Stimulated activated naive CD8-positive, alpha-beta T cell treated with anti-CD3 and anti-CD28 coated beads, Interleukin-15, Interleukin-2, amounts not matched to agents 100 ng/mL and 50 ng/mL, for 24 hours (primary cell): ENCODE data around the gene CDCA8.
"Not testable (repeated sequence)": the region's sequence is repeated elsewhere in the genome, so short reads cannot be mapped to it uniquely, and the experiment has no call there.

Experiments
- H3K27ac Mint-ChIP-seq: one replicate; pipeline ENCODE4 v1.8.0; 2021; ENCODE audit warnings: mild to moderate bottlenecking, mixed read lengths
- H3K27me3 Mint-ChIP-seq: one replicate; pipeline ENCODE4 v1.8.0; 2021; ENCODE audit warnings: mixed read lengths
- H3K36me3 Mint-ChIP-seq: one replicate; pipeline ENCODE4 v1.8.0; 2021; ENCODE audit warnings: low read depth, mixed read lengths
- H3K4me1 Mint-ChIP-seq: one replicate; pipeline ENCODE4 v1.8.0; 2021; ENCODE audit warnings: low read depth, mixed read lengths
- H3K4me3 Mint-ChIP-seq: one replicate; pipeline ENCODE4 v1.8.0; 2021; ENCODE audit warnings: mild to moderate bottlenecking, mixed read lengths
- H3K9me3 Mint-ChIP-seq: one replicate; pipeline ENCODE4 v1.8.0; 2021; ENCODE audit warnings: mixed read lengths

Gene CDCA8

DNA sequence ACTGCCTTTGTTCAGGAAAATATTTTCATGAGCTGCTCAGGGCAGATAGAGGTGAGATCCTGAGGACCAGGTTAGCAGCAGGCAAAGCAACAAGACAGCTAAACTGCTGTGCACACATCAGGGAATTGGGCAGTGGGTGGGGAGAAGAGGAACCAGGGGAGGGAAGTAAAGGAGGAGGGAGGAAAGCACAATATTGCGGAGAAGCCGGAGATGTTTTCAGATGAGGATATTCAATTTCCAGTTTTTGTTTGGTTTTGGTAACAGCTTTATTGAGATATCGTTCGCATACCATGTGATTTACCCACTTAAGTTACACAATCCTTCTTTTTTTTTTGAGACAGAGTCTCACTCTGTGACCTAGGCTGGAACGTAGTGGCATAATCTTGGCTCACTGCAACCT lies 38.1 kb downstream of the CDCA8 start:
- Mint-ChIP-seq H3K27me3 (peaks cover 27% of the 10 kb centered on the region), H3K36me3 (no peaks in the 10 kb centered on the region), H3K27ac (no peak overlapping the region), H3K4me3 (no peak overlapping the region), H3K9me3 (no peaks in the 10 kb centered on the region), H3K4me1 (no peaks in the 10 kb centered on the region)

GRCh38 chr1:37731312-37732019 lies 39.1 kb downstream of the CDCA8 start:
- Mint-ChIP-seq H3K4me3 (no peak overlapping the region), H3K9me3 (no peaks in the 10 kb centered on the region), H3K36me3 (no peaks in the 10 kb centered on the region), H3K4me1 (no peaks in the 10 kb centered on the region), H3K27me3 (peaks cover 32% of the 10 kb centered on the region), H3K27ac (no peak overlapping the region)

GRCh38 chr1:37732111-37732780 lies 39.9 kb downstream of the CDCA8 start:
- no peaks in the 10 kb centered on the region for H3K36me3 Mint-ChIP-seq

DNA sequence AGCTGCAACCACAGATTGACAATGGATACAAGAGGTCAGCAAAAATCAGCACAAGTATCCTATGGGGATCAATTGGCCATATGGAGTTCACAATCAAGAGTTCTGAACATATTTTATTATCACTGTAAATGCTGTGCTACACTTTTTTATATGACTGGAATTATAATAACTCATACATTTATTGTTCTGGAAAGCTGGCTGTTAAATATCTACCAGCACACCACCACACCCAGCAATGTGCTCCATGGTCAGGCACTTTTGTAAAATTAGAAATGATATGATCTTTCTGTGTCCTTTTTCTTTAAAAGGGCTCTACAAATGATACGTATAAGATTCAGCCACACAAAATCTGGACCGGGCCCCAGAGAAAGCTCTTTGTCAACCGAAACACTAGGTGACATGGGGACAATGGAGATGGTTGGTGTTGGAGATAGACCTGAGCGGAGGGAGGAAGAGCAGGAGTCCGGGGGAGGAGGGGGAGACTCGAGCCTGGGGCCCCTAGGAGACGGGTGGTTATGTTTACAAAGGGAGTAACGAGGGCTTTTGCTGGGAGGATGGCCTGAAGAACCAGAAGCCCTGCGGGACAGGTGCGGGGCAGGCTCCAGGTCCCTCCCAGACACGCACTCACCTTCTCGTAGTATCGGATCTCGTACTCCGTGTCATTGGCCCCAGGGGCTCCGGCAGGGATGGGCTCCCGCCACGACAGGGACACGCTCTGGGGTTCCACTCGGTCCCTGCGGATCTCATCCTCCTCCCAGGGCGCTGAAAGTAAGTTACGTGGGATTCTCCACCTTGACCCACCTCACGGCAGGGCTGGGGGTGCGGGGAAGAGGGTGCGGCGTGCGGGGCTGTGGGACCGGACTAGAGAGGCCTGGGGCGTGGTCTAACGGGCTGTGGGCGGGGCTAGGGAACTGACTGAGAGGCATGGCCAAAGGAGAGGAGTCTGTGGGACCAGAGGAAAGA lies 42.6 kb downstream of the CDCA8 start:
- Mint-ChIP-seq H3K27me3 (peaks cover 41% of the 10 kb centered on the region), H3K9me3 (no peaks in the 10 kb centered on the region), H3K27ac (no peak overlapping the region), H3K4me1 (no peaks in the 10 kb centered on the region), H3K36me3 (no peaks in the 10 kb centered on the region), H3K4me3 (no peak overlapping the region)

More at GRCh38 chr1:37732111-37732780, 39.9 kb downstream of the CDCA8 start:
- no peak overlapping the region for H3K4me3 Mint-ChIP-seq
- no peaks in the 10 kb centered on the region for H3K9me3 Mint-ChIP-seq
- no peaks in the 10 kb centered on the region for H3K4me1 Mint-ChIP-seq
- peaks cover 37% of the 10 kb centered on the region for H3K27me3 Mint-ChIP-seq
- no peak overlapping the region for H3K27ac Mint-ChIP-seq

DNA sequence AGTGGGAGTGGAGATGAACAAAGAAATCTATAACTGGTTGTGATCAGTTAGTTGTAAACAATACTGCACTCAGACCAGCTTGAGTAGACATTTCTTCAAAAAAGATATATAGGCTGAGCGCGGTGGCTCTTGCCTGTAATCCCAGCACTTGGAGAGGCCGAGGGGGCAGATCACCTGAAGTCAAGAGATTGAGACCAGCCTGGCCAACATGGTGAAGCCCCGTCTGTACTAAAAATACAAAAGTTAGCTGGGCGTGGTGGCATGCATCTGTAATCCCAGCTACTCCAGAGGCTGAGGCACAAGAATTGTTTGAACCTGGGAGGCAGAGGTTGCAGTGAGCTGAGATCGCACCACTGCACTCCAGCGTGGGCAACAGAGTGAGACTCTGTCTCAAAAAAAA lies 45.7 kb downstream of the CDCA8 start:
- not testable (repeated sequence) for H3K27ac Mint-ChIP-seq, H3K4me3 Mint-ChIP-seq, H3K36me3 Mint-ChIP-seq, H3K4me1 Mint-ChIP-seq, H3K9me3 Mint-ChIP-seq
- H3K27me3 Mint-ChIP-seq: peaks cover 54% of the 10 kb centered on the region

GRCh38 chr1:37738619-37739018 lies 46.3 kb downstream of the CDCA8 start:
- peaks cover 51% of the 10 kb centered on the region for H3K27me3 Mint-ChIP-seq

DNA sequence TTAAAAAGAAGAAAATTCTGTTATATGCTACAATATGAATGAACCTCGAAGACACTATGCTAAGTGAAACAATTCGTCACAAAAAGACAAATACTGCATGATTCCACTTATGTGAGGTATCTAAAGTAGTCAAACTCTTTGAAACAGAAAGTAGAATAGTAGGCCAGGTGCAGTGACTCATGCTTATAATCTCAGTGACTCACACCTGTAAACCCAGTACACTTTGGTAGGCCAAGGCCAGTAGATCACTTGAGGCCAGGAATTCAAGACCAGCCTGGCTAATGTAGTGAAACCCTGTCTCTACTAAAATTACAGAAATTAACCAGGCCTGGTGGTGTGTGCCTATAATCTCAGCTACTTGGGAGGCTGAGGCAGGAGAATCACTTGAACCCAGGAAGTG lies 46.9 kb downstream of the CDCA8 start:
- Mint-ChIP-seq H3K4me3 (no peak overlapping the region), H3K4me1 (no peaks in the 10 kb centered on the region), H3K27me3 (peaks cover 50% of the 10 kb centered on the region), H3K36me3 (no peaks in the 10 kb centered on the region), H3K27ac (no peak overlapping the region), H3K9me3 (no peaks in the 10 kb centered on the region)

More at GRCh38 chr1:37738619-37739018, 46.3 kb downstream of the CDCA8 start:
- not testable (repeated sequence) for H3K27ac Mint-ChIP-seq, H3K9me3 Mint-ChIP-seq, H3K4me1 Mint-ChIP-seq, H3K4me3 Mint-ChIP-seq, H3K36me3 Mint-ChIP-seq

DNA sequence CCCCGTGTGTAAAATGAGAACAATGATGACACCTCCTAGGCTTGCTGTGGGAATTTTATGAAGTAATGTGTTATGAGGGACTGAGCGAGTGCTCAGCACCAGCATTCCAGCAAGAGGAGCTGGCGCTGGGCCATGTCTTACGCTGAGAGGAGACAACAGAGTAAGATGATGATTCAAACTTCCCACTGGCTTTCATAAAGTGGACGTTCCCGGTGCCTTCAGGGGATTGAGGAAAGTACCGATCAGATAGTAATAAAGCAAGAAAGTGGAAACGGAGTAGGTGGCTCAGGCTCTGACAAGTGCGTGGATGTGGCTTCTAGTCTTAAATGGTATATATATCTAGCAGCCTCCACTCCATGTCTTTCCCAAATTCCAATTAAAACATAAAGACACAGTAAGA lies 48.8 kb downstream of the CDCA8 start:
- H3K36me3 Mint-ChIP-seq: no peaks in the 10 kb centered on the region
- no peaks in the 10 kb centered on the region for H3K9me3 Mint-ChIP-seq
- H3K4me3 Mint-ChIP-seq: no peak overlapping the region
- H3K4me1 Mint-ChIP-seq: no peaks in the 10 kb centered on the region
- H3K27ac Mint-ChIP-seq: no peak overlapping the region
- H3K27me3 Mint-ChIP-seq: peaks cover 43% of the 10 kb centered on the region

DNA sequence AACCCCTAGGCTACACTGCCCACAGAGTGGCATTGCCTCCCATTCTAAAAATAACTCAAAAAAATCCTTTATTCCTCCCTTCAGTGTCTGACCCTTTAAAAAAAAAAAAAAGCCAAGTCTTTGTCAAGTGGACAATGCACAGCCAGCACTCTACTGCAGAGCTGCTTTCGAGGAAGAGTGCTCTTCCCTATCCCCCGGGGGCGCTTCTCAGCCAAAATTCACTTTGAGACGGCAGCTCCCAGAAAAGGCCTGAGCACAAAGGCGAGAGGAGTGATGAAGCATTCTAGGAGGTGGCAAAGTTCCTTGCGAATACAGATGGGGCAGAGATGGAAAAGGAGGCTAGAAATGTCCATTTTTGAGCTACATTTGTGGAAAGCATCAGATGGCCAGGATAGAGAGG lies 49.3 kb downstream of the CDCA8 start:
- Mint-ChIP-seq H3K4me3 (no peak overlapping the region), H3K27ac (no peak overlapping the region), H3K4me1 (no peaks in the 10 kb centered on the region), H3K27me3 (peaks cover 43% of the 10 kb centered on the region), H3K36me3 (no peaks in the 10 kb centered on the region), H3K9me3 (peaks cover 2% of the 10 kb centered on the region)

DNA sequence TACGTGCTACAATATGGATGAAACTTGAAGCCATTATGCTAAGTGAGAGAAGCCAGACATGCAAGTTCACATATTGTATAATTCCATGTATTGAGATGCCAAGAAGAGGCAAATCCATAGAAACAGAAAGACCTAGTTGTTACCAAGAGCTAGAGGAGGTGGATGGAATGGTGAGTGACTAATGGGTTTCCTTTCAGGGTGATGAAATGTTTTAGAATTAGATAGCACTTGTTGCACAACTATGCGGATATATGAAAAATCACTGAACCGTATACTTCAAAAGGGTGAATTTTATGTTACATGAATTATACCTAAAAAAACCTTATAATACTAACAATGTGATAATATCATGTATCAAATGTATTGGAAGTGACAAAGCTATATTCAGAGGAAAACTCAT lies 54.5 kb downstream of the CDCA8 start:
- Mint-ChIP-seq H3K36me3 (no peaks in the 10 kb centered on the region), H3K9me3 (peaks cover 4% of the 10 kb centered on the region), H3K4me1 (no peaks in the 10 kb centered on the region), H3K27ac (no peak overlapping the region), H3K4me3 (no peak overlapping the region), H3K27me3 (peaks cover 53% of the 10 kb centered on the region)

GRCh38 chr1:37748565-37748964 lies 56.2 kb downstream of the CDCA8 start:
- no peaks in the 10 kb centered on the region for H3K36me3 Mint-ChIP-seq
- H3K9me3 Mint-ChIP-seq: peaks cover 4% of the 10 kb centered on the region
- H3K4me3 Mint-ChIP-seq: no peak overlapping the region
- peaks cover 4% of the 10 kb centered on the region for H3K4me1 Mint-ChIP-seq
- no peak overlapping the region for H3K27ac Mint-ChIP-seq
- peaks cover 55% of the 10 kb centered on the region for H3K27me3 Mint-ChIP-seq

GRCh38 chr1:37752213-37752582 lies 59.9 kb downstream of the CDCA8 start:
- peaks cover 20% of the 10 kb centered on the region for H3K4me1 Mint-ChIP-seq
- no peaks in the 10 kb centered on the region for H3K36me3 Mint-ChIP-seq
- no peaks in the 10 kb centered on the region for H3K9me3 Mint-ChIP-seq
- no peak overlapping the region for H3K27ac Mint-ChIP-seq
- peaks cover 57% of the 10 kb centered on the region for H3K27me3 Mint-ChIP-seq
- H3K4me3 Mint-ChIP-seq: no peak overlapping the region

GRCh38 chr1:37752583-37753471 lies 60.5 kb downstream of the CDCA8 start:
- Mint-ChIP-seq H3K27me3 (peaks cover 51% of the 10 kb centered on the region), H3K4me3 (no peak overlapping the region), H3K9me3 (no peaks in the 10 kb centered on the region), H3K27ac (no peak overlapping the region), H3K36me3 (no peaks in the 10 kb centered on the region), H3K4me1 (peaks cover 20% of the 10 kb centered on the region)
